G401 (cell line): ENCODE measurements around the gene PIK3CA. TPM values are rescaled to one million over a fixed set of nuclear protein-coding genes. Genes with fewer than 3 reads are reported as not detected.
"Not testable (repeated sequence)": the region's sequence is repeated elsewhere in the genome, so short reads cannot be mapped to it uniquely, and the experiment has no call there.

ENCODE experiments used
- DNase-seq: peaks from one replicate; pipeline ENCODE4 v3.0.0-alpha.2; 2015; ENCODE audit warnings: low spot score
- in situ Hi-C: cut with HindIII; loops from 2 replicates; pipeline ENCODE4 v1.10.0; 2016; ENCODE audit warnings: low sequenced_read_pairs, mixed read lengths
- total RNA-seq: library from RNA; depleted of rRNA; stranded (reverse); fragments of >200 nt; shearing (Covaris generic); gene quantifications from 2 replicates; pipeline ENCODE4 v1.2.3, GENCODE V29; 2014; rRNA removed

The PIK3CA gene
- 11.9 TPM in 2 replicates for total RNA-seq

GRCh38 chr3:179147873-179148615, at the start of gene PIK3CA:
PIK3CA (plus strand) TSS chr3:179148357; CDS start chr3:179198826, 50,469 bp downstream.
- DNase-seq = peak; percentile 99
- in situ Hi-C loops = no loop called here

GRCh38 chr3:179098388-179099077, 49.6 kb upstream of the PIK3CA start:
- in situ Hi-C loops = no loop called here
- no peak for DNase-seq

GRCh38 chr3:179100652-179101051, 47.5 kb upstream of the PIK3CA start:
- in situ Hi-C loops = no loop called here

GRCh38 chr3:179105881-179106280, 42.3 kb upstream of the PIK3CA start:
- in situ Hi-C loops = no loop called here

More at GRCh38 chr3:179100652-179101051, 47.5 kb upstream of the PIK3CA start:
- no peak for DNase-seq

GRCh38 chr3:179107617-179108016, 40.5 kb upstream of the PIK3CA start:
- DNase-seq = no peak
- in situ Hi-C loops = no loop called here

More at GRCh38 chr3:179105881-179106280, 42.3 kb upstream of the PIK3CA start:
- DNase-seq = no peak

GRCh38 chr3:179108086-179108485, 40.1 kb upstream of the PIK3CA start:
- DNase-seq = no peak
- in situ Hi-C loops = no loop called here

GRCh38 chr3:179113903-179114302, 34.3 kb upstream of the PIK3CA start:
- in situ Hi-C loops = no loop called here
- no peak for DNase-seq

GRCh38 chr3:179115444-179115843, 32.7 kb upstream of the PIK3CA start:
- in situ Hi-C loops, DNase-seq: not testable (repeated sequence)

GRCh38 chr3:179116816-179117215, 31.3 kb upstream of the PIK3CA start:
- in situ Hi-C loops = no loop called here
- no peak for DNase-seq

- DNase-seq = not testable (repeated sequence)
Observed at GRCh38 chr3:179132191-179132890, 15.8 kb upstream of the PIK3CA start.

GRCh38 chr3:179133575-179133974, 14.6 kb upstream of the PIK3CA start:
- in situ Hi-C loops = no loop called here
- no peak for DNase-seq

More at GRCh38 chr3:179132191-179132890, 15.8 kb upstream of the PIK3CA start:
- in situ Hi-C loops = not testable (repeated sequence)

GRCh38 chr3:179136195-179136594, 12.0 kb upstream of the PIK3CA start:
- no peak for DNase-seq
- in situ Hi-C loops = no loop called here

- in situ Hi-C loops = no loop called here
- DNase-seq = no peak
Observed at GRCh38 chr3:179141890-179142289, 6.3 kb upstream of the PIK3CA start.

GRCh38 chr3:179146911-179147513, 1.1 kb upstream of the PIK3CA start:
- in situ Hi-C loops = no loop called here

GRCh38 chr3:179147514-179147872, 664 bp upstream of the PIK3CA start:
- no peak for DNase-seq
- in situ Hi-C loops = no loop called here

More at GRCh38 chr3:179146911-179147513, 1.1 kb upstream of the PIK3CA start:
- DNase-seq = peak; percentile 90

GRCh38 chr3:179148616-179149405, 654 bp downstream of the PIK3CA start:
- in situ Hi-C loops = no loop called here
- peak; percentile 63 for DNase-seq

- DNase-seq = peak; percentile 54
- in situ Hi-C loops = no loop called here
Observed at GRCh38 chr3:179149406-179149867, 1.3 kb downstream of the PIK3CA start.

- in situ Hi-C loops = no loop called here
- no peak for DNase-seq
Observed at GRCh38 chr3:179149951-179150350, 1.8 kb downstream of the PIK3CA start.

- DNase-seq = no peak
- in situ Hi-C loops = no loop called here
Observed at GRCh38 chr3:179150610-179151009, 2.5 kb downstream of the PIK3CA start.
